Right lobe of liver (tissue), 4 donors: ENCODE measurements around the gene DEFB126.

ENCODE experiments used
- POLR2A ChIP-seq: fragments of 450-650 bp; IDR thresholded peaks from one replicate; pipeline ENCODE4 v1.6.1; 2017; ENCODE audit warnings: antibody characterized with exemption, mild to moderate bottlenecking
- TF ChIP-seq, protein P1 (sequence below), 4 donors: fragments of 200-600 bp in 3 of 4; fragments of 450-650 bp in 1 of 4; IDR thresholded peaks; one replicate each; pipeline versions ENCODE4 v1.5.1 to v1.8.0; 2016 to 2022; ENCODE audit warnings: antibody characterized with exemption in 4 of 4, mild to moderate bottlenecking in 2 of 4
- donor health status: DM: no; HTN: no; CAD: no.
- donor health status: DM: no; HTN: no; CAD: no.
- donor health status: DM: no; HTN: yes; CAD: no.

DNA sequence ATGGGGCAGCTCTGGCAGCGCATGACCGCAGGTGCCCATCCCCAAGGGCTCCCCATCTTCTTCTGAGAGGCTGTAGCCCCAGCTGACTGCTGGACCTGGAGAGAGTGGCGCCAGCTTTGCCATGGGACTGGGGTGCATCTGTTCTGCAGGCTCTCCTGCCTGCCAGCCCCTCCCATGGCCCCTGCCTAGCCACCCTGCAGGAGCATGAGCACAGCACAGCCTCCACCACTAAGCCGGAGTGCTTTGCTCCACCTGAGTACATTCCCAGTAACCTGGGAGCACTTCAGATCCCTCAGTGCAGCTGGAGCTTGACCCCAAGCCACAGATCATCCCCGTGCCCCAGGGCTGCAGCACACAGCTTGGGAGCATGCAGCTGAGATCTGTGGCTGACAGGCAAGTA, 38.9 kb upstream of the DEFB126 start:
- TF ChIP-seq POLR2A: no peak
- TF ChIP-seq, protein P1, sequence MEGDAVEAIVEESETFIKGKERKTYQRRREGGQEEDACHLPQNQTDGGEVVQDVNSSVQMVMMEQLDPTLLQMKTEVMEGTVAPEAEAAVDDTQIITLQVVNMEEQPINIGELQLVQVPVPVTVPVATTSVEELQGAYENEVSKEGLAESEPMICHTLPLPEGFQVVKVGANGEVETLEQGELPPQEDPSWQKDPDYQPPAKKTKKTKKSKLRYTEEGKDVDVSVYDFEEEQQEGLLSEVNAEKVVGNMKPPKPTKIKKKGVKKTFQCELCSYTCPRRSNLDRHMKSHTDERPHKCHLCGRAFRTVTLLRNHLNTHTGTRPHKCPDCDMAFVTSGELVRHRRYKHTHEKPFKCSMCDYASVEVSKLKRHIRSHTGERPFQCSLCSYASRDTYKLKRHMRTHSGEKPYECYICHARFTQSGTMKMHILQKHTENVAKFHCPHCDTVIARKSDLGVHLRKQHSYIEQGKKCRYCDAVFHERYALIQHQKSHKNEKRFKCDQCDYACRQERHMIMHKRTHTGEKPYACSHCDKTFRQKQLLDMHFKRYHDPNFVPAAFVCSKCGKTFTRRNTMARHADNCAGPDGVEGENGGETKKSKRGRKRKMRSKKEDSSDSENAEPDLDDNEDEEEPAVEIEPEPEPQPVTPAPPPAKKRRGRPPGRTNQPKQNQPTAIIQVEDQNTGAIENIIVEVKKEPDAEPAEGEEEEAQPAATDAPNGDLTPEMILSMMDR (IDR thresholded peaks at IDR 0.05): no peak
